ENCODE results near the gene FBXO21.
"Not testable (repeated sequence)": the region's sequence is repeated elsewhere in the genome, so short reads cannot be mapped to it uniquely, and the experiment has no call there.

The FBXO21 gene

DNA sequence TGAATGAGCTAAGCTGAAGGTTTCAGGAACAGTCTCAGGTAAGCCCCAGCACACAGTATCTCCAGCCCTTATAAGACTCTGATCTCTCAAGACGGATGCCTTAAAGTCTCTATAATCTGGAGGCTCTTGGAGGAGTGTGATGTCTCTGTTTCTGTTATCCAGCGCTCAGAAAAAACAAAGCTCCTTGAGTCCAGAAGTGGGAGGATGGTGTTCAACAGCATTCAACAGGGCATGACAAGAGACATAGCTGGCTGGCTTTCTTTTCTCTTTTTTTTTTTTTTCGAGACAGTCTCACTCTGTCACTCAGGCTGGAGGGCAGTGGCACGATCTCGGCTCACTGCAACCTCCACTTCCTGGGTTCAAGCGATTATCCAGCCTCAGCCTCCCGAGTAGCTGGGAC, 59.5 kb downstream of the FBXO21 start:
- DNase-seq, result no peak

DNA sequence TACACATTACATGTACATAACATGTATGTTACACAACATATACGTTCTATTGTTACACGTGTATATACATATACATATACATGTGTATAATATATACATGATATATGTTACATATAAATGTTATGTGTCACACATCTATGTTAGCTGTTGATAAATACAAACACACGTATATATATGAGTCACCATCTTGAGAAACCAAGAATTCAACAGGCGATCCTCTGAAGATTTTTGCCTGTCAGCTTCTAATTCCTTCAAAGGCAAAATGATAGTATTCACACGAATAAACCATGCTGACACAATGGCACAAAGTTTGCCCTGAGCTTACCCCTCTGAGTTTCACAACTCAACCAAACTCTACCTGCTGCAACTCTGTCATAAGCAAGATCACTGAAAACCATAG, 60.9 kb downstream of the FBXO21 start:
- no peak for DNase-seq

DNA sequence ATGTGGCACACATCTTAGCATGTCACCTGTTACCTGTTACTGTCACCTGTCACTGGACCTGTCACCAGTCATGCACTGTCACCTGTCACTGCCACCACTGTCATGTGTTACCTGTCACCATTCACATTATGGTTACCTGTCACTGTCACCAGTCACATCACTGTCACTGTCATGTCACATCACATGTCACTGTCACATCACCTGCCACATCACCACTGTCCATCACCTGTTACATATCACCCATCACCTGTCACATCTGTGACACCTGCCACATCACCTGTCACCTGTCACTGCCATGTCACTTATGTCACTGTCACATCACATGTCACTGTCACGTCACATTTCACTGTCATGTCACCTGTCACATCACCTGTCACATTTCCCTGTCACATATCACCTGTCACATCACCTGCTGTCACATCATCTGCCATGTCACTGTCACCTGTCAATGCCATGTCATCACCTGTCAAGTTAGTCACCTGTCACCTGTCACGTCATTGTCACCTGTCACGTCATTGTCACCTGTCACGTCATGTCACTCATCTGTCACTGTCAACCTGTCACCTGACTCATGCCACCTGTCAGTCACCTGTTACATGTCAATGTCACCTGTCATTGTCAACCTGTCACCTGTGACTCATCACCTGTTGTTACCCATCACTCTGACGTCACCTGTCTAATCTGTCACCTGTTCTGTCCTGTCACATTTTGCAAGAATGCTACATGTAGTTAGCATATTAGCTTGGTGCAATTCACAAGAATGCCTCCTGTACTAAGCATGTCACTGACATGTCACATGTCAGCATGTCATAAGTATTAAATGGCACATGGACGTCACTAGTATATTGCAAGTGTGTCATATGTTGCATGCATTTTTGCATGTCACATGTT, 62.1 kb downstream of the FBXO21 start:
- DNase-seq, result no peak

DNA sequence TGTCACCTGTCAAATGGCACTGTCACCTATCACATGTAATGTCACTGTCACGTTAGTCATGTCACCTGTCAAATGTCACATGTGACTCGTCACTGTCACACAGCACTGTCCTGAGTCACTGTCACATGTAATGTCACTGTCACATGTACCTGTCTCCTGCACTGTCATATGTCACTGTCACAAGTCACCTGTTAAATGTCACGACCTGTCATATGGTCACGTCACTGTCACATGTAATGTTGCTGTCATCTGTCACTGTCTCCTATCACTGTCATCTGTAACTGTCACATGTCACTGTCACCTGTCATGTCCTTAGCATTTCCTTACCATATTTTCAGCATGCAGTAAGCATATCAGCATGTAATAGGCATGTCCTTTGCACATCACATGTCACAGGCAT, 63.9 kb downstream of the FBXO21 start:
- no peak for DNase-seq

DNA sequence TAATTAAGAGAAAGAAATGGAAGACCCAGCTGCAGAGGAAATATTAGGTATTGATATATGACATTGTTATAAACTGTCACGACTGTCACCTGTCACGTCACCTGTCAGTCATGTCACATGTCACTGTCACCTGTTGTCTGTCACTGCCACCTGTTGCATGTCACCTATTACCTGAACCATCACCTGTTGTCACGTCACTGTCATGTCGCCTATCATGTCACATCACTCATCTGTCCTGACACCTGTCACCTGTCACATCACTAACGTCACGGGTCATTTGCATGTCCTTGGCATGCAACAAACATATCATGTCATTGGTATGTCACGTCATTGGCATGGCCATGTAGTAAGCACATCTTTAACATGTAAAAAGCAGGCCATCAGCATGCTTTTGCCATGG, 64.5 kb downstream of the FBXO21 start:
- DNase-seq, result no peak

DNA sequence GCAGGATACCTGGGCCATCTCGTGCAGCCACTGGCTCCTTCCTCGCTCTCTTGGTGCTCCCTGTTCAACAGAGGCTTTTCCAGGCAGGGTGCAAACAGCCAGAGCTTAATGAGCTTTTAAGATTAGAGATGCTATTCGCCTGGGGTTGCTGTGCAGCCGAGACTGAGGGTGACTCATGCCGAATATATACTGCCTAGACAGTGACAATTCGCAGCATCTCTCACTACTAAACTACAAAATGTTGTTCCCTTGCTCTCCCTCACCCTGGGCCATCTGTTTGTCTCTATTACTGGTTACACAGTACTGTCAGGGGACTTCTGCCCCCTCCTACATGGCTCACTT, 65.0 kb downstream of the FBXO21 start:
- no peak for DNase-seq

DNA sequence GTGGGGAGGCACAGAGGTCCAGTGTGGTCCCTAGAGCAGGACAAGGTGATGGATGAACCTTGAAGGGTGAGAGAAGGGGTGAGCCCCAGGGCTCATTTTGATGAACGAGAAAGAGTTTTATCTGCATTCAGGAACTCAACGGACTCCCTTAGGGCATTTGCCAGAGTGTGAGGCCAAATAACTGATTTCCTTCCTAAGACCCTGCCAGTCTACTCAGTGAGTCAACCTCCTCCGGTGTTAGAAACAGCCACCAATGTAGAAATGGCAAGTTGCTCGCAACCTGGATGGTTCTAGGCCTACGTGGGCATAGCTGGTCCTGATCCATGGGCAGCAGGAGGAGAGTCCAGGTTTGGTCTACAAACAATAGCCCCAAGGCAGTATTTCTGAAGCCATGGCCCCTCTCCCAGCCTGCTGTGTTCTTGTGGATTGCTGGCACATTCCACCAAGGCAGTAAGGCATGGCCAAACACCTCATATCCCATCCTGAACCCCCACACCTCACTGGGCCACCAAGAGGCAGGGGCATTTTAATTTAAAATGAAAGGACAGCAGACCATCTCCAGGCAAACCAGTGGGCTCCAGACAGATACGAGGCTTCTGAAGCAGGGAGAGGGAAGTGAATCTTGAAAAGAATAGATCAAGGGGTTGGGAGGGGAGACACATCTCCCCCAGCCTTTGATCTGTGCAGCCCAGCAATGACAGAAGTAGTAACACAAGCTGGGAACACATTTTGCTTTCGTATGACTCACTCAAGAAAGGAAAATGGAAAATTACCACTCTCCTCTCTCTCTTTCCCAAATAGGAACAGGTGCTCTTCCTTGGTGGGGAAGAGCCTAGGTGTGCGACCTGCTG, 65.6 kb downstream of the FBXO21 start:
- DNase-seq, result no peak

DNA sequence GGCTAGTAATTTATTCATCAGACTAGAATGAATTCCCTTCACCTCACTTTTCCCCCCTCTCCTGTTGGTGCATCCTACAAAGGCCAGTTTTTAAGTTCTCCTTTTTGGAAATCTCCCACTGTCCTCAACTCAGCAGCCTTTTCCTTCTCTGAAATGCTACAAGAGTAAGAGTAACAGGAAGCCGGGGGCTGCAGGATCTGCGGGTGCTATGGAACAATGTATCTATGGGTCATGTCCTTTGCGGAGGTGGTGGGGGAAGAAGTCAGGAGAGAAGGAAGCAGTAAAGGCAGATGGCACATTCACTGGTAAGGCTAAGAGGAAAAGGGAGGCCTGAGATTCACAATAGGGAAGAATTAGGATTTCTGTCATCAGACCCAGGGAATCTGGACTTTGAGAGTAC, 68.8 kb downstream of the FBXO21 start:
- no peak for DNase-seq

DNA sequence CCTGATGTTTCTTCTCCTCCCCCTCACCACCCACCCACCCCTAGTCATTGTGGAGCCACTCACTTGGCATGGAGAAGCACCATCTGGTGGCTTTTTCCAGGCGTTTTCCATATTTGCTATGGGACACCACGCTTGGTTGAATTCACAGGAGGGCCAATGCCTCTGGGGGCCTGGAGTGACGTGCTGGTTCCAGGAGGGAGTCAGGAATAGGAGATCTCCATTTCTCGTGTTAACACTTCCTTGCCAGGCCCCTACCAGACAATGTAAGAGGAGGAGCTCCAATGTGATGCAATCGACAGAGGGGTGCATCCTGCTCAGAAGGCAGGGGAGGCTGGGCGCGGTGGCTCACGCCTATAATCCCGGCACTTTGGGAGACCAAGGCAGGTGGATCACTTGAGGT, 69.5 kb downstream of the FBXO21 start:
- DNase-seq, result no peak

DNA sequence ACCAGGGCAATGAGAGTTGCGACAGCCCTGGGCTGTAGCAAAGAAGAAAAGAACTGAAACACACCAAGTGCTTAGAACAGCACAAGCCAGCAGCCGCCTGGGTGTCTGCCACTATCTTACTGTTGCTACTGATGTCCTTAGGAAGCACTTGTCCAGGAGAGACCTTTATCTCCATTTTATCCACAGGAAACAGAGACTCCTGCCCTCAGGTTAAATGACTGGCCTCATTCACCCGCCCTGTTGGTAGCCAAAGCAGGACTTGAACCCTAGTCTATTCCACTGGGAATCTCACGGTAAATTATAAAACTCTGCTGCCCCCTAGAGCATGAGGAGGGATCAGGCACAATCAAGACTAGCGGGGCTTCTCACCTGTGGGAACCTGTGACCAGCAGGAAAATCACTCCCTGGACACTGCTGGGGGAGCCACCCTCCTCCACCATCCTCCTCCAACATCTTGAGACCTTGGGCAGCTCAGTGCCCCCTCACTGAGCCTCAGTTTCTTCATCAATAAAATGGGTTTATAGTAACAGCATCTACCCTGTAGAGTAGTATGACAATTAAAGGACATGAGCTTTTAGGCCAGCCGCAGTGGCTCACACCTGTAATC, 70.6 kb downstream of the FBXO21 start:
- peak; percentile 59 for DNase-seq

DNA sequence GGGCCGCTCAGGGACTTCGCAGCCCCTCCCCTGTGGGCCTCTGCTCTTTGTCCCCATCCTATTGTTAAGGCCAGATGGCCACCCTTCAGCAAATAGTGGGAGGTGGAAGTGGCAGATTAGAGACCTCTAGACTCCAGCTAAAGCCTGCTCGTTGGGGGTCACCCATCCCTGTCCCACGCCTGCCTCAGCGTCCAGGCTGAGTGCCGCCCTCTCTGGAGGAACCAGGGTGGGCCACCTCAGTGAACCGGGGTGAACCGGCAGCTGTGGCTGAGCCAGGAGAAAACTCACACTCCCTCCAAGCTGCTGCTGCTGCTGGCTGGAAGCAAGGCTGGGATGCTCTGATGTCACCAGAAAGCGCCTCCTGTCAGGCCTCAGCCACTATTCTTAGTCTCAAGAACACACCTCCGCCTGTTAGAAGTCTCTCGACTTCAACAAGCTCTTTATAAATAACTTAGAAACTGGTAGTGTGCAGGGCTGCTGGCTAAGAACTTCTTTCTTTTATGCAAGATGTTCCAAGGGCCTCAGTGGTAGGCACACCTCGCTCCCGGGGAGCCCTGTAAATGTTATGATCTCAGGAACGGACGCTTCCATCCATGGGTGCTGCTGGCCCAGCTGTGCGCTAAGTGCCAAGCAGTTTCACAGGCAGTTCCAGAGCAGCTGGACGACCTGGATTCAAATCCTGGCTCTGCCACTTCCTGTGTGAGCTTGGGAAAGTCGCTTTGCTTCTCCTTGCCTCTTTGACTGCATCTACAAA, 71.3 kb downstream of the FBXO21 start:
- DNase-seq, result no peak

DNA sequence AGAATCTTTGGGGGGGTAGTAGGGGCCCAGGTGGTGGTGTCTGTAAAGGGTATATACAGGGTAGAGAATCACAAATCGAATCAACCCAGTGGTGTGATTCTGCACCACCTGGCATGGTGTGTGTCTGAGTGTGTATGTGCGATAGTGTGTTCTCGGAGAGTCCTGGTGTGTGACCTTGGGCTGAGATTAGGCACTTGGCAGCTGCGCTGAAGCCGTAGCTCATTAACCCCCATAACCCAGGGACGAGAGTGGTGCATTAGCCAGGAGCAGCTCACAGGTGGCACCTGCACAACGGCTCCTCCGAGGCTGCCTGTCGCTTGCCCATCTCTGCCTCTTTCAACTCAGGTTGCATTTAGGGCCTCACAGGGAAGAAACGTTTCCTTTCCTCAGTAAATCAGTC, 75.5 kb downstream of the FBXO21 start:
- DNase-seq, result no peak

DNA sequence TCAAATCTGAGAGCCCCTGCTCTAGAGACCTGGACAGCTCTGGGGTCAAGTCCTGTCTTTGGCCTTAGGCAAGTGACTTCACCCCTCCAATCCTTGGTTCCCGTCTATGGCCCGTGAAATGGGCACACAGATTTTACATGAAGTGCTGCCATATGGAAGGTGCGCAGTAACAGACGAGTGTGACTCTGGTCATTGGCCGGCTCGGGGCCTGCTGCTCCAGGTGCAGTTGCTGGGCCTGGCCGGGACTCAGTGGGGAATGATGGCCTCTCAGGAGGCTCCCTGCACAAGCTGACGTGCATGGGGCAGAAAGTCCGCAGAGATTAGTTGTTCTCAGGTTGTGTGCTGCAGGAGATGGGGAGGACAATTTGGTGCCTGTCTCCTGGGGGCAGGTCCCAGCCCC, 77.0 kb downstream of the FBXO21 start:
- DNase-seq, result no peak

DNA sequence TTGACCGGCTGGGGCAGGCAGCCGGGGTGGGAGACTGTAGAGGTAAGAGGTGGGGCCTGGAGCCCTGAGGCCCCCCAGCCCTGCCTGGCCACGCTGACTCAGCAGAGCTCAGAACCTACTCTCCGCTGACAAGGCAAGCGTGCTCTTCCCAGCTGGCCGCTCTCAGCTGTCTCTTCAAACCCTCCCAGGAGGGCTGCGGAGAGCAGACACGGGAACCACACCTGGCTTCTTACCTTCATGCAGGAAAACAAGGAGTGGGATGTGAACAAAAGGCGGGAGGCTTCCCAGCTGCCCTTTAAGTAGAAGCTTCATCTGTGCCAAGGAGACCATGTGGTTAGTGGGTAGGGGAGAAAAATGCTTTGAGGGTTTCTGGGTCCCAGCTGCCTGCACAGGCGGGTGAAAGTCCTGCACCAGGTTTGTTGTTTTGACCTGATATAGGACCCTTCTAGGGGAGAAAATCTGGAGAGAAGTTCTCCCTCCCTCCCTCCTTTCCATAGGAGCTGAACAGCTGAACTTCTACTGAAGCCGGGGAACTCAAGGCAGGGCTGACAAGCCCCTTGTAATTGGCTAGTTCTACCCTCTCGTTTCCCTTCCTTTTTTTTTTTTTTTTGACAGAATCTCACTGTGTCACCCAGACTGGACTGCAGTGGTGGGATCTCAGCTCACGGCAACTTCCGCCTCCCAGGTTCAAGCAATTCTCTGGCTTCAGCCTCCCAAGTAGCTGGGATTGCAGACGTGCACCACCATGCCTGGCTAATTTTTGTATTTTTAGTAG, 78.3 kb downstream of the FBXO21 start:
- DNase-seq, result no peak

DNA sequence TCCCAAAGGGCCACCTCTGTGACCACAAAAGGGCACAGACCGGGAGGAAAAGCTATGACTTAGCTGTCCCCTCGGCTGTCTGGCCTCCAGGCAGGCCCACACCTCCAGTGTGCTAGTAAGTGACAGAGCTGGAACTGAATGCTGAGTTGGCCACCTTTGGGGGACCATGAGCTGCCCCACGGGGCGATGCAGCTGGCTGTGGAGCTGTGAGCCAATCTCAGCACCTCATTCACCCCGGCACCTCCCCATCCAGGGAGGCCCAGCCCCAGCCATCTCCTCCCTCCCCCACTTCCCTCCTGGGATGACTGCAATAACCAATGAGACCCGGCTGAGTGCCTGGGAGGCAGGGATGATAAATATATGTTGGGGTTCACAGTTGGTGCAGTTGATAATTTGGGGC, 78.9 kb downstream of the FBXO21 start:
- DNase-seq, result no peak

DNA sequence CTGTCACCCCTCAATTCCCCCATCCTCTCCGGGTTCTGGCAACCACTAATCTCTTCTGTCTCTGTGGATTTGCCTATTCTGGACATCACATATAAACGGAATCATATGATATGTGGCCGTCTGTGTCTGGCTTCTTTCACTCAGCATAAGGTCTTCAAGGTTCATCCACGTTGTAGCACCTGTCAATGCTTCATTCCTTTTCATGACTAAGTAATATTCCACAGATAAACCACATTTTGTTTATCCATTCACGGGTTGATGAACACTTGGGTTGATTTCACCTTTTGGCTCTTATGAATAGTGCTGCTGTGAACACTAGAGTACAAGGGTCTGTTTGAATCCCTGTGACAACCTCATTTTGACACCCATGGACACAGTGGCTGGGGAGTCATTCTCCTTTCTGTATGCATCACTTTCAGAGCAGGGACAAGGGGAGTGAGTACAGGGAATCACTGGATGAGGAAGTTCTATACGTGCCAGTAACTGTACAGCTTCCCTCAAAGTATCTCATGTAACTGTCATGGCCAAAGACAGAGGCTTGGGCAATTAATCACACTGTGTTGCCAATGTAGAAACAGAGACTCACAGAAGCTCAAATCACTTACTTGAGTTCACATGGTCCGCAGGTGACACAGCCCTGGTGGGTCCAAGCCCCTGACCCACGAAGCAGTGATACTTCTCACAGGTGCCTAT, 80.2 kb downstream of the FBXO21 start:
- no peak for DNase-seq

DNA sequence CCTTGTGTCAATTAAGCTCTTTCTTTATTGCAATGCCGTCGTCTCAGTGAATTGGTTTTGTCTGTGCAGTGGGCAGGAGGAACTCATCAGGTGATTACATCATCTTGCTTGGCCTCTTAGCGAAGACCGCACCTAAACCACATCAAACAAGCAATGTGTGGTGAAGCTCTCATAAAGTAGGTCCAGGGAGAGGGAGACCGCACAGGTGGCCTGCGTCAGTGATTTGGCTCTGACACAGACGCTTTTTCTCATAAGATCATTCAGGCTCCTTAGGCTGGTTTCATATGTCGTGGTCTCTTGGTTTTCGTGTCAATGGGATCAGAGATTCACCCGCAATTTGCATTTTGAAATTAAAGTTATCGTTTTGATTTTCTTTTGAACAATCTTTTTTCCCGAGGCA, 84.4 kb downstream of the FBXO21 start:
- DNase-seq, result peak; percentile 39

DNA sequence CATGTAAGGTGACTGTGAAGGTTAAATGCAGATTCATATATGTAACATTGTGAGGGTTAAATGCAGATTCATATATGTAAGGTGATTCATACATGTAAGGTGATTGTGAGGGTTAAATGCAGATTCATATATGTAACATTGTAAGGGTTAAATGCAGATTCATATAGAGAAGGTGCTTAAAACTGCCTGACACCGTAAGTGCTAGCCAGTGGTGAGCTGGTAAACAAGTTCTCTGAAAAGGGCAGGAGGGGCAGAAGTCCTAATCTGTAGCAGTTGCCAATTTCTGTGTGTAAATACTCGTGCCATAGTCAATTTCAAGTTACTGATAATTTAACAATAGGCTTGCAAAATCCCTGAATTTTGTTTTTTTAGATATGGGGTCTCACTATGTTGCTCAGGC, 86.3 kb downstream of the FBXO21 start:
- DNase-seq, result not testable (repeated sequence)

DNA sequence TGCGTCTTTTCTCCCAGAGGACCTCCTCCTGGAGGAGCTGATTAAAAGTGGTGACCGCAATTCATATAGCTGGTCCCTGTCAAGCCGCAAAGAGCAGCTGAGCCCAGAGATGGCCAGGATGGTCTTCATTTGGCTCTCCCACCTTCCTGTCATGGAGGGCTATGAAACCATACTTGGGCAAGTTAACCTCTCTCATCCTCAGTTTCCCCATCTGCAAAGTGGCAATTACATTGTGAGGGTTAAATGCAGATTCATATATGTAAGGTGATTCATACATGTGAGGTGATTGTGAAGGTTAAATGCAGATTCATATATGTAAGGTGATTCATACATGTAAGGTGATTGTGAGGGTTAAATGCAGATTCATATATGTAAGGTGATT, 87.5 kb downstream of the FBXO21 start:
- DNase-seq, result no peak

DNA sequence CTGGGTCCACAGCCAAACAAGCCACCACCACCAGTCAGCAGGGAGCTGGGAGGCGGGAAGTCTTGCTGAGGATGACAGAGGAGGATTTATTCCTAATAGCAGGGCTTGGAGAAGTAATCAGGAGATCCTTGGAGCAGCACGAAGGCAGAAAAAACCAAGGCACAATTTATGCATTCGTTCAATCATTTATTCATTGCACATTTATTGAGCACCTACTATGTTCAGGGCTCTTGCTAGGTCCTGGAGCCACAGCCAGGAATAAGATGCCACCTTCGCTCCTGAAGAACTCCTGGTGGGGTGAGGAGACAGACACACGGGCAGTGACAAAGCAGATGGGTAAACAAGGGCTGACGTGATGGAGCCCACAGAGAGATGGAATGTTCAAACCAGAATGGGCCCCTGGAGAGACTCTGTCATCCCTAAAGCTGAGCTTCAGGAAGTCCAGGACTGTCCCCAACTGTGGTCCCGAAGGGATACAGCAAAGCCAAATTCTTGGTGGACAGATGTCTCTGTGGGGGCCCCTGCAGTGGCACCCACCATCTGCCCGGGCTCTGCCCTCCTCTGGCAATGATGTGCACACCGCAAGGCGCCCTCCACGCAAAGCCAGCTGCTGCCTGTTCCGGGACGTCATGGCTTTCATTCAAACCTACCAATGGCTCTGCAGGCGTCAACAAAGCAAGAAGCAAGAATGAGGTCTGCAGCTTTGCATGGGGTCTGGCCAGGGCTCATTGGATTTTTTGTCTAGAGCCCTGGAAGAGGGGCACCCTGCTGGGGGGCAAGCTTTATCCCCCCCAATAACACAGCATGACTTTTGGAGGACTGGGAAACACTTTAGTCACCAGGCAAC, 88.1 kb downstream of the FBXO21 start:
- DNase-seq, result no peak

All from activated CD4-positive, alpha-beta T cell treated with anti-CD3 and anti-CD28 coated beads, Interleukin-2, Interleukin-6, amounts not matched to agents 100 ng/mL and 50 ng/mL, durations not matched to agents 16 hours and 8 hours (primary cell).